Neural progenitor cell (in vitro differentiated cells): ENCODE measurements around the gene PPM1D.

Experiments
- EZH2 ChIP-seq: fragments of 200-600 bp; sonication (generic); IDR thresholded peaks from 2 replicates; pipeline ENCODE4 v1.6.1; 2017; ENCODE audit warnings: antibody characterized with exemption, mild to moderate bottlenecking, moderate library complexity
- EZH2phosphoT487 ChIP-seq: fragments of 200-600 bp; sonication (generic); IDR thresholded peaks from 2 replicates; pipeline ENCODE4 v1.6.1; 2017; ENCODE audit warnings: antibody characterized with exemption

DNA sequence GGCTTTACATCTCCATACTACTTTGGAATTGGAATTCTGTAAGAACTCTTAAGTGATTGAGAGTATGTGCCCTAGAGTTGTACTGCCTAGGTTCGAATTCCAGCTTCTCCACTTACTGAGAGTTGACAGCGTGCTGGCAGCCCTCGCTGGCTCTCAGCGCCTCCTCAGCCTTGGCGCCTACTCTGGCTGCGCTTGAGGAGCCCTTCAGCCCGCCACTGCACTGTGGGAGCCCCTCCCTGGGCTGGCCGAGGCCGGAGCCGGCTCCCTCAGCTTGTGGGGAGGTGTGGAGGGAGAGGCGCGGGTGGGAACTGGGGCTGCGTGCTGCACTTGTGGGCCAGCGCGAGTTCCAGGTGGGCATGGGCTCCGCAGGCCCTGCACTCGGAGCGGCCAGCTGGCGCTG, 13.3 kb downstream of the PPM1D start:
- no peak for TF ChIP-seq EZH2
- no peak for TF ChIP-seq EZH2phosphoT487
